HG02870 (cell line): ENCODE data around the gene LRRC2.
"Not testable (repeated sequence)": the region's sequence is repeated elsewhere in the genome, so short reads cannot be mapped to it uniquely, and the experiment has no call there.

Experiments
- ATAC-seq: cut with Tn5 transposase; IDR thresholded peaks from one replicate; pipeline ENCODE4 v1.9.1; 2021; ENCODE audit warnings: mild to moderate bottlenecking, moderate library complexity; ENCODE audit not compliant: unreplicated experiment

The LRRC2 gene, protein sequence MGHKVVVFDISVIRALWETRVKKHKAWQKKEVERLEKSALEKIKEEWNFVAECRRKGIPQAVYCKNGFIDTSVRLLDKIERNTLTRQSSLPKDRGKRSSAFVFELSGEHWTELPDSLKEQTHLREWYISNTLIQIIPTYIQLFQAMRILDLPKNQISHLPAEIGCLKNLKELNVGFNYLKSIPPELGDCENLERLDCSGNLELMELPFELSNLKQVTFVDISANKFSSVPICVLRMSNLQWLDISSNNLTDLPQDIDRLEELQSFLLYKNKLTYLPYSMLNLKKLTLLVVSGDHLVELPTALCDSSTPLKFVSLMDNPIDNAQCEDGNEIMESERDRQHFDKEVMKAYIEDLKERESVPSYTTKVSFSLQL

DNA sequence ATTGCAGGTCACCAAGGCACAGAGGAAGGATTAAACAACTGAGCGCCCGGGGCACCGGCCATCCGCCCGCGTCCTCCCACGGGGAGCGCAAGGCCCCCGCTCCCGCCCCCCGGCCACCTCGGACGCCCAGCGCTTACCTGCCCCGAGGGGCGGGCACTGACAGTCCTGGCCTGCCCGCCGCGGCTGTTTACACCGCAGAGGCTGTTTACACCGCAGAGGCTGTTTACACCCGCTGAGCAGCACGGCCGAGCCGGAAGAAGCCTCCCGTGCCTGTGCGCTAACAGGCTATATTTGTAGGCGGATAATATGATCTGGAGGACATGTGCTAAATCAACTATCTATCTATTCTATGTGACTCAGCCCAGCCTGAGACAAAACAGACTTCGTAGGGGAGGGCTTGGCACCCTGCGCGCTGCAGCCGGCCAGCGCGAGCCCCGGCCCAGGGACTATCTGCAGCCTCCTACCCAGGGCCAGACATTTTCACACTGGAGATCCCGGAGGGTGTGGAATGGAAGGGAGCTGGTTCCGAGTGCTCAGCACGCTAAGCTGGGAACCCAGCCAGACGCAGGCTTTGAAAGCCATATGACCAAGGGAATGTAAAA lies at the start of gene LRRC2:
Gene LRRC2, minus strand, starts transcription at position 263 of the 602 bp plus-strand sequence. CDS start 14,711 bp downstream, outside the sequence.
- ATAC-seq: no peak

DNA sequence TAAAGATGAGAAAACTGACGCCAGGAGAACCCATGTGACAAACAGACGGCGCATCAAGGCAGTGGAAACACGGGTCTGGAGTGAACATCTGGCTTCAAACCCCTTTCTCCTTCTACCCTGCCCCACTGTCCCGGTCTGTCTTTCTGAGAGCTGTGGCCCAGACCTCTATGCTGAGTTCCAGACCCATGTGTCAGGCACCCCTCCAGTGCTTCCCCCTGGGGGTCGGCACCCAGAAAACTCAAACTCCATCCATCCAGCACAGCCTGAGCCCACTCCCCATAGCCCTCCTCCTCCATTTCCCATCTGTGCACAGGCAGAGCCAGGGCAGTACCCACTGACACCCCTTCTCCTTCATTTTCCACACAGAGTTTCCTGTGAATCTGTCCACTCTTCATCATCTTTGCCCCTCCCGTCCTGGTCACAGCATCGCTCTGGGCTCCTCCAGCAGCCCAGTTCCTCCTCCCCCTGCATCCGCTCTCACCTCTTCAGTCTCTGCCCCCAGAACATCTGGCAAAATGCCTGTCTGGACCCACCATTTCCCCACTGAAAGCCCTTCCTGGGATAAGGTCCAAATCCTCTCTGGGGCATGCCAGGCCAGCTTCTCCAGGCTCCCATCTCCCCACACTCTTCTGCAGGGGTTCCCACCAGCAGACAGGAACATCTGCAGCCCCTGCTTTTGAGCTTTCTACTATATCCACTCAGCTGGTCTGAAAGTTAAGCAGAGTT lies 49.1 kb upstream of the LRRC2 start:
- no peak for ATAC-seq

DNA sequence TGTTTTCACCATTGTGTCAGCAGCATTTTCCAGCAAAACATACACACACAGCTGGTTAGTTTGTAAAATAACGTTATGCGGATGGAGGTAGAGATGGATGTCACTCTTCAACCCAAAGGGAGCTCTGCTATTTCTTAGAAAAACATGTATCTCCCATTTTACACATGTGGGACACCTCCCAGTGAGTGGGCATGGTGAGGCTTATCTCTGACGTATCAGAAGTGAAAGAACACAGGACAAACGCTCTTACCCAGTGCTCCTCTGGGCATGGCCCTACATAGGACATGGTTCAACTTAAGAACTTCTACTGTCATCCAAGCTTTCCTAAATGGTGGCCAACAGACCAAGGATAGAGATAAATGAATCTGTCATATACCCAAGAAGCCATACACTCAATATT lies 48.3 kb upstream of the LRRC2 start:
- no peak for ATAC-seq

DNA sequence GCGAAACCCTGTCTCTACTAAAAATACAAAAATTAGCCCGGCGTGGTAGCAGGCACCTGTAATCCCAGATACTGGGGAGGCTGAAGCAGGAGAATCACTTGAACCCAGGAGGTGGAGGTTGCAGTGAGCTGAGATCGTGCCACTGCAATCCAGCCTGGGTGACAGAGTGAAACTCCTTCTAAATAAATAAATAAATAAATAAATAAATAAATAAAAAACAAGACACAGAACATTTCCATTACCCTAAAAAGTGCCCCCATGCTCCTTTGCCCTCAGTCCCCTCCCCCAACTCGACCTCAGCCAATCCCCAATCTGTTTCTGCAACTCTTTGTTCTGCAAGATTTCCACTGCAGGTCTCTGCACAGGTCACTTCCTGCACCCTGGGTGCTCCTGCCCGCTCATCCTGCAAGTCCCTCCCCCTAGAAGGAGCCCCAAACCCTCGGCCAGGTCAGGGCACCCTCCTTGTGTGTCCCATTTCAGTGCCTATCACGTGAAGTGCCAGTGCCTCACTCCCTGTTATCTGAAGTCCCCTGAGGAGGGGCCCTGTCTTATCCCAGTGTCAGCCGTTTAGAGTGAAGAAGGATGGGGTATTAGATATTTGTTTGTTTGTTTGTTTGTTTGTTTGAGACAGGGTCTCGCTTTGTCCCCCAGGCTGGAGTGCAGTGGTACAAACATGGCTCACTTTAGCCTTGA lies 47.4 kb upstream of the LRRC2 start:
- ATAC-seq: no peak

DNA sequence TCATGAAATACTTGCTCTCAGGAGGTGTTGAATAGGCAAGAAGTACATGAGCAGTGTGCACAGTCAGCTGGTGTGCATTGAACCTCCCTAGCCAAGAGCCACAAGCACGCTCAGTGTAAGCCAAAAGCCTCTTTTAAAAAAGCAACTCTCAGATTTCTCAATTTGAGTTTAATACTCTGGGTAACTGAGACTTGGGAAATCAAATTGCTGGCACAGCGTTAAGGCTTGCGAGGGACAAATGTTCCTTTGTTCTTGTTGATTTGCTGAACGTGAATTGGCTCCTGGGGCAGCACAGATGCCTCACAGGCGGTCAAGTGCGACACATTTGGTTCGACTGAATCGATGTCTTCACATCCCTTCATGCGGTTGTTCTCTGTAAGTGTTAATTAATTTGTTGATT lies 46.2 kb upstream of the LRRC2 start, which contains the start of gene FAM240A:
Gene FAM240A, plus strand, starts transcription at position 202 of the 400 bp plus-strand sequence. Its CDS starts 159 bp downstream, at position 361.
- ATAC-seq: no peak

DNA sequence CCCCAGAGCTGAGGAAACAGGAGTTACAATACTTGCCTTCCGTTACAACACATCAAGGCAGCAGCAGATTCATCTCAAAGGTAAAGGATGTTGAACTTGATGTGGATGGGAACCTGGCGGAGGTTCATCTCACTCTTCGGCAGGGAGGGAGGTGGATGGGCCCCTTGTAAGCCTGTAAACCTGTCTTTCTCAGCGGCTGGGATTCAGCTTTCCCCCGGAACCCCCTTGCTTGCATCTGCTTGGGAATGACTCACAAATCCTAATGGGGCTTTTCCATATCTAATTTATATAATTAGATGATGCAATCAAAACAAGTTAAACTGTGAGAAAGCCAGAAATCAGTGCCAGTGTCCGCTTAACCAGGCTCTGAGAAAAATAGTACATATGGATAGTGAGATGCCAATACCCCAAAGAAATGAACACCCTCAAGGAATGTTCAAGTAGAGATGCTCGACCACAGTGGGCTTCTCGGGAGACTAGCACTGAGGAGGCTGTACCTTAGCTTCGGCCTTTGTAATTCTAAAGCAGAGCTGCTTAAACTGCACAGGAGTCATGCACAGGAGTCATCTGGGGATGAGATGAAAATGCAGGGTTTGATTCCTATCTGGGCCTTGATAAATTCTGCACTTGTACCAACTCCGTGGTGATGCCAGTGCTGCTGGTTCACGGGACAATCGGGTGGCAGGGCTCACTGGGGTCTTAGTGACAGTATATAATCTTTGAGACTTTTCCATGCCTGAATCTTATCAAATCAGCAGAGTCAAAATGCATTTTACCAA lies 44.0 kb upstream of the LRRC2 start:
- no peak for ATAC-seq

DNA sequence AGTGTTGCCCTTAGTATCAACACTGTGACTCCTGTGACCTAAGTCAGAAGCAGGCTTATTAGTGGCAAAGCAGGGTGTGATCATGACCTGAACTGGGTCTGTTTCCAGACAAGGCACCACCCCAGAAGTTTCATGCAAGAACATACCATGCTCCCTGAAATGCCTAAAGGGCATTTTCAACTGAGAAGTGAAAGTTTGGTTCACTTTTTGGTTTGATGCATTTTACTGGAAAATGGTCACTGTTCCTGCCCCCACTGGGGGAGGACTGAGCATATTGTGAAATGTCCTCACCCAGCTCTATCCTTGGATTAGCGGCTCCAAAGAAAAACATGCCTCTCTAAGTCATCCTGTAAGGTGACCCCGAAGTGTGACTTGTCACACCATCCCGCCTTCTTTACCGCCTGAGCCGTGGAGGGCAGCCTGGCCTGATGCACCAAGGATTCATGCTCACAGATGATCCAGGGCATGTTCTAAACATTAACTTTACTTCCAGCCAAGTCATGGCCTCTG lies 43.2 kb upstream of the LRRC2 start:
- ATAC-seq: no peak

DNA sequence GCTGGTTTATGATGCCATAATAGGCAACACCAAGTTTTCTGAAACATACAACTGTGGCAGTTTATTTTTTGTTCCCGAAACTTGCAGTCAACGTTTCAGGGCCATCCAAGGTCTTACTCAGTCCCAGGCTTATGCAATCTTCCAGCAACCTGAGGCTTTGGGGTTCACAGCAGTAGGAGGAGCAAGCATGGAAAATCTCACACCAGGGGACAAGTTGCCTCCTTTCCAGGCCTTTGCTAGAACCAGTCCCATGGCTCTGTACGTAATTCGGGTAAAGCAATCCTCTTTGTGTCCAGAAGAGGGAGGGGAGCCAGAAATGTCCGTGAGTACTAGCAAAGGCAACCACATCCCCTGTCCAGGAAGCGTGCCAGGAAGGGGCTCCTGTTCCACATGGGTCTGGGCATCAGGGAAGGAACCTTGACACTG lies 41.5 kb upstream of the LRRC2 start:
- no peak for ATAC-seq

DNA sequence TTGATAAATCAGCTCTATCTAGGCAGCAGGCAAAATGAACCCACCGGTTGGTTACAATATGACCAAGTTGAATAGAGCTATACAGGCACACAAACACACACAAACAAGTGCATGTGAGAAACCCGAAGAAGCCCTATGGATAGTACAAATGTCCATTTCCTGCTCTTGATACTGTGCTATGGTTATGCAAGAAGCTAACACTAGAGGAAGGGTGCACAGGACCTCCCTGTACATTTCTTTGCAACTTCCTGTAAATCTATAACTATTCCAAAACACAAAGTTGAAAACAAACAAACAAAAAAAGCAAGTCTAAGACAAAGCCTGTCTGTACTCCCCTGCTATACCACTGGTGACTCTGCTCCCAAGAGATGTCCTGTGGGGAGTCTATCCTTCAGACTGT lies 38.0 kb upstream of the LRRC2 start:
- ATAC-seq: no peak

DNA sequence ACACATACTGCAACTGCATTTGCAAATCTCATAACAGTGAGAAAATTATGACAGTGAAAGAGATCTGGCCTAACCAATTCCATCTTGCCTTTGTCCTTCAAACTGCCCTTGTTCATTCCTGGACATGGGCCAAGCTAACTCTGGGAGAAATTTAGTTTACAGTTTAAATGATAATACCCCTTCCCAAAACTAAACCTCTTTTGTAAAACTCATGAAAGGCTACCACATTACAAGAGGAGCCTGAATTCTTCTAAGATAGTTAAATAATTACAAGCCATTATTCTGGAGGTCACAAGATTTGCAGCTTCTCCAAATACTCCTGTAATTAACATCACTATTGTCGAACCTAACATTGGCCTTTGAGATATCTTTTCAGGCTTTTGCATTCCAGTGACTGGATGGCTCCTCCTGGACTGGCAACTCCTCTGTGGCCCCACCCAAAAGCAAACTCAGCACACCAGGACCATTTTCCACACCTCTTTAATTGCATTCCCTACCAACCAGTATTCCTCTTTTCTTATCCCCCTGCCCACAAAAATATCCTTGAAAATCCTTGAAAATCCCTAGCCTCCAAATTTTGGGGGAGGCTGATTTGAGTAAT lies 37.4 kb upstream of the LRRC2 start:
- ATAC-seq: no peak

DNA sequence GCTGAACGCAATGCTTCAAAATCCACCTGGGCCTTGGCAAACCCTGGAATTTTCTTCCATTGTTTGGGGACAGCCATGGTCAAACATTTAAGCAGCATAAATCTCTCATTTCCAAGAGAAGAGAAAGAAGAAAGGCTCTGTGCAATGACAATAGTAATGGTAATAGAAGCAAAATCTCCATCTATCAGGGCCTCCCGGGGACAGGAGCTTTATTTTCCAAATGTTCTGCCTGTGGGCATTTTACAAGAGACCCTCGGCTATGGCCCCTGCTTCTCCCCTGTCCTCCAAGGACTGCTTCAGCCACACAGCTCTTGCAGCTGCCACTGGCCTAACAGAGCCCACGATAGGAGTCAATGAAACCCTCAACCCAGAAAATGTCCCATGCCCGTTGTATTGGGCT lies 33.5 kb upstream of the LRRC2 start:
- no peak for ATAC-seq

DNA sequence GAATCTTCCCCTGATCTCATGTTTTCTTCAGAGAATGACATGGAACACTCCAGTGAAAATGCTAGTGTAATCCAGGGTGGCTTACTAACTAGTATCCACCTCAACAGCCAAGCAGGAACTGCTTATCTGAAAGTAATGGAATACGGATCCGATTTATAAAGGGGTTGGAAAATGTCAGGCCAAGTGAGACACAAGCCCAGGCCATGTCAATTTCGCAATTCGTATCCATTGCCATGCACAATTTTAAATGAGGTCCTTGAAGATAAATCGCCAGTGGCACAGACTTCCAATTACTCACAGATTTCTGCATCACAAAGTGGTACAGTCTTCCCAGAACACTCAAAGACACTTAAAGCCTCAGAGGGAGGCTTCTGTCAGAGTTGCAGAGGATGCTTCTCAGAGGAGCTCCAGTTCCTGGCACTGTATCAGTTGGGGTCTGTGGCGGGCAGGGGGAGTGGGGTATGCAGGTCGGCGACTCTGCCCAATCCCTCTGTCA lies 29.8 kb upstream of the LRRC2 start:
- no peak for ATAC-seq

DNA sequence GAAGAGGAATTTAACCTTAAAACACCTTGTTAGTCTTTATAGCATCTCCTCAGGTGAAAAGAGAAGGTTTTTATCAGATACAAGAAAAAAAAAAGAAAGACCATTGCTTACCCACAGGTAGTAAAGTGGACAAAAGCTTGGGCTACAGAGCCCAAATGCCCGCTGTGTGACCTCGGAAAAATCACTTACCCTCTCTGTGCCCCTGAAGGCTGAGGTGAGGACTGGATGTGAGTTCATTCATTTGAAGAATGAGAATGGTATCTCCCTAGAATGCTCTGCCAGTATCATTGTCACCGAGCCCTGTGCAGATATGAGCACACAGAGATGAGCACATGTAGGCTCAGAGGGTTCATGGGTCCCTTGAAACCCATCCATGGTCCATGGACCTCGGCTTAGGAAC lies 28.6 kb upstream of the LRRC2 start:
- no peak for ATAC-seq

DNA sequence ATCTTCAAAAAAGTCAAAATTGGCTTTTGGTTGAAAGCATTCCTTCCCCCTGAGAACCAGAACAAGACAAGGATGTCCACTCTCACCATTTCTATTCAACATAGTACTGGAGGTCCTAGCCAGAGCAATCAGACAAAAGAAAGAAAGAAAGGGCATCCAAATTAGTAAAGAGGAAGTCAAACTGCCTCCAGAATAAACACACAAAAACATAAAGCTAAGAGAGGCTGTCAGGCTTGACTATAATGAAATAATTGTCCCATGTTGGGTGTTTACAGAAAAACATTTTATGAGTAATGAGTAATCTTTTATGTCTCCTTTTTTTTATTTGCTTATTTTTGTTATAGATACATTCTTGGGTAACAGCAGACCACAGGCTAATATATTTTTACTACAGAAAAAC lies 27.9 kb upstream of the LRRC2 start:
- no peak for ATAC-seq

DNA sequence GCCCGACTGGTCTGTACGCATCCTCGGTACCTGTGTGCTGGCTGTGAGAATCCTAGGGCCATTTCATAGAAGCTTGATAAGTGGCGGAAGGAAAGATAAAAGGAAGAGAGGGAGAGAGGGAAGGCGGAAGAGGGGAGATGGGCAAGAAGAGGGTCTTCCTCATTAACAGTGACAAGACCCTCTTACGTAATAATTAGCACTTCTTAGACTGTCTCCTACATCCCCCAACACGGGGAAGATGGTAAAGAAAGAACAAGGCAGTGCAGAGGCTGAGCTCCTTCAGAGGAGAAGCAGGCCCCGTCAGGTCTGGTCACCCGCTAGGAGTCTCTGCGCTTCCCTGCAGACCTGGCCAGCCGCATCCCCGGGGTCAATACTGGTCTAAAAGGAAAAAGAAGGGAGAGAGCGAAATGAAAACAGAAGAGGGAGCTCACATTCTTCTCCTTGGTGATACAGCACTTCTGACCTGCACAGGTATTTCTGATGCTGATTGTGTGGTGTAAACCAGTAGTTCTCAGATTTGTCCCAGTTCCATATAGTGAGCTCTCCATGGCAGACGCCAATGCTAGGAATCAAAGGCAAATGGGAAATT lies 27.3 kb upstream of the LRRC2 start:
- no peak for ATAC-seq

DNA sequence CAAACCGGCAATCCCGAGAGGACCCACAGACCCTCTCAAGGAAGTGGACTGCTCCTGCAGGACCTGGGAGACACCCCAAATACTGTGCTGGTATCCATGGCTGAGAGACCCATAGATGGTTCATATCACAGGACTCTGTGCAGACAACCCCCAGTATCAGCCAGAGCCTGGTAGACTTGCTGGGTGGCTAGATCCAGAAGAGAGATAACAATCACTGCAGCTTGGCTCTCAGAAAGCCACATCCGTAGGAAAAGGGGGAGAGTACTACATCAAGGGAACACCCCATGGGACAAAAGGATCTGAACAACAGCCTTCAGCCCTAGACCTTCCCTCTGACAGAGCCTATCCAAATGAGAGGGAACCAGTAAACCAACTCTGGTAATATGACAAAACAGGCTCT lies 21.2 kb upstream of the LRRC2 start:
- not testable (repeated sequence) for ATAC-seq

DNA sequence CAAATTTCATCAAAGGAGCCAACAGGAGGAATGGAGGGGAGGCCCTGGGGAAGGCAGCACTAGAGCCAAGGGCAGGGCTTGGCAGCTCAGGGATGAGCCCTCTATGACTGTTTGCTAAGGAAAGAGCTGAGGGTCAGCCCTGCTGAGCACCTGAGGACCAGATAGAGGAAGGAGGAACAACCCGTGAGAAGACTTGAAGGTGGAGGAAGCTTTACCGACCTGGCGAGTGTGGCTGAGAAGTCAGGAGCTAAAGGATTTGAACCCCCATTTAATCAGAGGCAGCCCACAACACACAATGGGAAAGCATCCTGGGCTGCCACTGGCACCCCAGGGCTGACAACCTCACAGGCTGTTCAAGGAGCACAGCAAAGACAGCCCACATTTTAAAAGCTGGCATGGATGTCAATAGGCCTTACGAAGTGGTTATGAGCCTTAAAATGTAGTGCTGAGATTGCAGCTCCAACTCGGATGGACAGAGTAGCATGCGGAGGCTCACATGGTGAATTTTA lies 20.7 kb upstream of the LRRC2 start:
- ATAC-seq: no peak

DNA sequence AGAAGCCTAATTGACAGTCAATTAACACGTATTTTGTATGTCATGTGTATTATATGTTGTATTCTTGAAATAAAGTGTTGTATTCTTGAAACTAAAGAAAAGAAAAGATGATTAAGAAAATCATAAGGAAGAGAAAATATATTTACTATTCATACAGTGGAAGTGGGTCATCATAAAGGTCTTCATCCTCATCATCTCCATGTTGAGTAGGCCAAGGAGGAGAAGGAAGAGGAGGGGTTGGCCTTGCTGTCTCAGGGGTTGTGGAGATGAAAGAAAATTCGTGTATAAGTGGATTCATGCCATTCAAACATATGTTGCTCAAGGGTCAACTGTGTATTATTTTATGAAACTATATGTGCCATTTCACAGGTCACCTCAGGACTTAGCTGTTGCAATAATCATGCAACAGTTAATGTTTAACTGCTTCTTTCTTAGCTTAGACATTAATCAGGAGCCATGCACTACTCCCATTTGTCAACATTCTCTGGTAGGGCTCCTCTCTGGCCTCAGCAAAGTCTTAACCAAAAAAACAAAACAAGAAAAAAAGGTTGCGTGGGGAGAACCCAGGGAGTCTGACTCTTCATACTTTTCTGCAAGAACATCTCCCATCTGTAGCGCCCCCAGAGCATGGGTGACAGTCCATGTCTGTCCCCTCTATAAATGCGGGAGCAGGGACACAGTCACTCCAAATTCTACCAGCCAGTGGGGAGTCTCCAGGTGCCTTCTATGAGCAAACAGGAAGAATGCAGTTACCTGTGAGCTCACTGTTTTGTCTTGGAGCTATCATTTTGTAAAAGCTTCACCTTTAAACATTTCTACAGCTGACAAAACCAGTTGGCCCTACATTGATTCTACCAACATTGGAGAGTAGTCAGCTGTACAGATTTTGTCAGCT lies 19.9 kb upstream of the LRRC2 start:
- no peak for ATAC-seq
